ENCODE results near the gene SUSD5.
"Not testable (repeated sequence)": the region's sequence is repeated elsewhere in the genome, so short reads cannot be mapped to it uniquely, and the experiment has no call there.

DNA sequence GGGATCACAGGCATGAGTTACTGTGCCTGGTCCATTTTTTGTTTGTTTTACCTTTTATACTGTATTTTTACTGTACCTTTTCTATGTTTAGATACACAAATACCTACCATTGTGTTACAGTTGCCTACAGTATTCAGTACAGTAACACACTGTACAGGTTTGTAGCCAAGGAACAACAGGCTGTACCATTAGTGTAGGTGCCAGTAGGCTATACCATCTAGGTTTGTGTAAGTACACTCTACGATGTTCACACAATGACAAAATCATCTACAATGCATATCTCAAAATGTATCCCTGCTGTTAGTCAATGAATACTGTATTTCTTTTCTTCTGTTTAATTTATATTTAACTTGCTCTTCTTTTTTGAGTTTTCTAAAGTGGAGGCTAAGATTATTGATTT, 37.0 kb downstream of the SUSD5 start:
- TF ChIP-seq, protein P1, sequence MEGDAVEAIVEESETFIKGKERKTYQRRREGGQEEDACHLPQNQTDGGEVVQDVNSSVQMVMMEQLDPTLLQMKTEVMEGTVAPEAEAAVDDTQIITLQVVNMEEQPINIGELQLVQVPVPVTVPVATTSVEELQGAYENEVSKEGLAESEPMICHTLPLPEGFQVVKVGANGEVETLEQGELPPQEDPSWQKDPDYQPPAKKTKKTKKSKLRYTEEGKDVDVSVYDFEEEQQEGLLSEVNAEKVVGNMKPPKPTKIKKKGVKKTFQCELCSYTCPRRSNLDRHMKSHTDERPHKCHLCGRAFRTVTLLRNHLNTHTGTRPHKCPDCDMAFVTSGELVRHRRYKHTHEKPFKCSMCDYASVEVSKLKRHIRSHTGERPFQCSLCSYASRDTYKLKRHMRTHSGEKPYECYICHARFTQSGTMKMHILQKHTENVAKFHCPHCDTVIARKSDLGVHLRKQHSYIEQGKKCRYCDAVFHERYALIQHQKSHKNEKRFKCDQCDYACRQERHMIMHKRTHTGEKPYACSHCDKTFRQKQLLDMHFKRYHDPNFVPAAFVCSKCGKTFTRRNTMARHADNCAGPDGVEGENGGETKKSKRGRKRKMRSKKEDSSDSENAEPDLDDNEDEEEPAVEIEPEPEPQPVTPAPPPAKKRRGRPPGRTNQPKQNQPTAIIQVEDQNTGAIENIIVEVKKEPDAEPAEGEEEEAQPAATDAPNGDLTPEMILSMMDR (IDR thresholded peaks at IDR 0.05), result not testable (repeated sequence)
- not testable (repeated sequence) for TF ChIP-seq POLR2A (IDR thresholded peaks at IDR 0.05)
